Germinal center (tissue), 1 donor: ENCODE results near the gene MRPS23.
A peak's percentile ranks its signal among the peaks of the same experiment; 100 is the strongest.

Experiments used
- DNase-seq: peaks from one replicate; pipeline ENCODE4 v3.0.0; 2012; ENCODE audit warnings: mixed read lengths, low spot score

Gene MRPS23

DNA sequence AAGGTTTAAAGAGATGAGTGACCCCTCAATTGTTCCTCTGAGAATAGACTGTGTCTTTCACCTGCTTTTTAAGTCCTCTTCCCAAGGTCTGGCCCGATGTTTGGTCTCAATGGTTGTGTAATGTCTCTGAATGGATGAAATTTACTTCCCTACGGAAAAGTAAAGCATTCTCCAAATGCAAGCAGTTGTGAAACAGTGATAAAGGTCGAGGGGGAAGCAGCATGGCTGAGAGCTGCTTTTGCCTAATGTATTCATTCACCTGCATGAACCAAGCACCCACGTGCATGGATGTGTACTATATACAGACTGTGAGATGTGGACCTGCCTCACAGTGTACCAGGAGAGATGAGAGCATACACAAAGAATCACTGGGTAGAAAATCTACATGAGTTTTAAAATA lies 11.4 kb downstream of the MRPS23 start:
- no peak for DNase-seq

DNA sequence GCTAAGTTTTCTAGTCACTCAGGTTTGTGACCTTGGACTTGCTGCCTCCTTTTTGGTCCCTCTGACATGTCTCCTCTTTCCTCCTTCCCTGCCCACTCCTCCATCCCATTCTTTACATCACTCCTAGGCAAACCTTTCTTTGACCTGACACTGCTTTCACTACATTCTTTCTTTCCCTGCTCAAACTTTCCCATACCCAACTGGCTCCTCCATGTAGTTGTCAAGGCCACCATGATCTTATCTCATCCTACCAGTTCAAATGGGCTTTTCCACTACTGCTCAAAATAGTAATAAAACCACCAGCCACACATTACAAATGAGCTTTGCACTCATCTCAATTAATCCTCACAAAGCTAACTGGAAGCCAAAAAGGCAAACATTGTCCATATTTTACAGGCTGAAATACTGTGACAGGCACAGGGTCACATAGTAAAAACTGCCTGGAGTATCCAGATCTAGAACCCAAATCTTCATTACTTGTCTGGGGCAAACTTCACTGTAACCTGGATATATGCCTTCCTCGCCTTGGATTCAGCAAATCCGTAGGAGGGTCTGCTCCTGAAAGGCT lies 14.4 kb downstream of the MRPS23 start:
- no peak for DNase-seq

DNA sequence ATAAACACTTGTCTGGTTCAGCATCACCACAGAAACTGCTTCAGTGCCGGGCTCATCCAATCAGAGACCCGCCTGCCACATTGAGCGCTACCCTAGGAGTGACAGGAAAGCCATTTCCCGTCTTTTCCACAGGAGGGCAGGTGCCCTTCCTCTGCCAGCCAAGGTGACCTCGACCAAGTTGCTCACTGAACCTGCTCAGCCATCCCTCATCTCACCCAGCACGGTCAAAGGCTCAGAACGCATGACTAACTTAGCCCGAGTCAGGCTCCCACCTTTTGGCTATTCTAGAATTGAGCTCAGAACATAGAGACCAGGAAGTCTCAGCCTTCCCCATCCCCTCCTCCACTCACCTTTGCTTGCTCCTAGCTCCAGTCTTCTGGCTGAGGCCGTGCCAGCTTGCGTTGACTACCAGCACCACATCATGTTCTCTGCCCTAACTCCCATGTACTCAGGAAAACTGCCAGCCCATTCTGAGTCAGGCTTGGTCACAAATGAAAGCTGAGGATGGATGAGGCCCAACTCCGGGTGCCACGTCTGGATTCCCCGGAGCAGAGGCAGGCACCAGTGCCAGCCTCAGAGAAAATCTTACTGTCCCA lies 15.6 kb downstream of the MRPS23 start:
- no peak for DNase-seq

DNA sequence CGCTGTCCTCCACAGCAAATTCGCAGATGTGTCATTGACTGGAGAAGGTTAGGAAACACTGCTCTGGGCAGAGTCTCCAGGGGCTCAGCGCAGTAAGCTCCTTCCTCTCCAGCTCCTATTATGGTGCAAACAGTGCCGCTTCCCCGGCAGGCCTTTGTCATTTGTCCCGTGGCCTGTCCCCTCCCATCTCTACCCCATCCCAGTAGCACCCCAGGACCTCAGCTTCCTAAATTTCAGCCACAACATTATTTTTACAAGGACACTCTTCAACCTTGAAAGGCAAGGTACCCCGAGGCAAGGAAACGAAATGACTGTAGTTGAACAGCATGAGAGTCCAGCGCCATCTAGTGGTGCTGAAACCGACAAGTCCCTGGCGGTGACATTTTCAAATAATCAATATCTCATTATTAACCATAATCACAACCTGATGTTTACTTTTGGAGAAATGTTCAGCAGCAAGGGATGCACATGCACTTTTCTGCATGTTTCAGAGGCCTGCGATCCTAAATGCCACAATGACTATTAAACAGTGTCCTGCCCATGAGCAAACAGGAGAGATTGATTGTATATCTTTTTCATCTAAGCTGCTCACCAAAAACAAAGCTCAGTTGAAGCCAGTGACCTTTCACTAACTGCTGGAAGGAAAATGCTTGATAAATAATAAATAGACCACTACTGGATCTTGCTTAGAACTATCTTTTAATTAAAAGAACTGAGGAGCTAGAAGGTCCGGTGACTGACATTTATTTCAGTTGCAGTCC lies 16.5 kb downstream of the MRPS23 start:
- DNase-seq: peak; percentile 51

DNA sequence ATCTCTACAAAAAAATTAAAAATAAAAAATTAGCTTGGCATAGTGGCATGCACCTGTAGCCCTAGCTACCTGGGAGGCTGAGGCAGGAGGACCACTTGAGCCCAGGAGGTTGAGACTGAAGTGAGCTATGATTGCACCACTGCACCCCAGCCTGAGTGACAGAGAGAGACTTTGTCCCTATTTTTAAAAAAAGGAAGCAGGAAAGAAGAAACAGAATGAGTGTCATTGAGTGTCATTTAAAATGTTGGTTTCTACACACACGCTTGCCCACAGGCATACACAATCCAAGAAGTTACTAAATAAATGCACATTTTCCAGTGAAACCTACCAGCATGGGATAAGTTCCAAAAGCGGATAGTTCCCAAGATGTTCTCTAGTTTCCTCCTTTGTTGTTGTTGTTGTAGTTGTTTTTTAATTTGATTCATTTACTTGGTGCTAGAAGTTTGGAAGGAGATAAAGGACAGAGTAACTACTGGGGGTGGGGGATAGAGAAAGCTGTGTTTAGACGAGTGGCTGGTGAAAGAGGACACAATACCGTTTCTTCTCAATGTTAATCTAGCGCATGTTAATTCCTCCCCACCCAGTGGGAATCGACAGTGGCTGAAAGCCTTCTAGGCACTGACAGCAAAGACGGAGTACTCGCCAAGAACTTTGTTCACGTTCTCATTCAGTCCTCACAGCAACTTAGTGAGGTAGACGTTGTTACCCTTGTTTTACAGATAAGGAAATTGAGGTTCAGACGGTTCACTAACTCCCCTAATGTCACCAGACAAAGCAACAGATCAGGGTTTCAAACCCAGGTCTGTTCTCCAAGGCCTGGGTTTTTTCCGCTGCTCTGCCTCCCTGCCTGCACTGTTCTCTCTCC lies 17.3 kb downstream of the MRPS23 start:
- DNase-seq: no peak

DNA sequence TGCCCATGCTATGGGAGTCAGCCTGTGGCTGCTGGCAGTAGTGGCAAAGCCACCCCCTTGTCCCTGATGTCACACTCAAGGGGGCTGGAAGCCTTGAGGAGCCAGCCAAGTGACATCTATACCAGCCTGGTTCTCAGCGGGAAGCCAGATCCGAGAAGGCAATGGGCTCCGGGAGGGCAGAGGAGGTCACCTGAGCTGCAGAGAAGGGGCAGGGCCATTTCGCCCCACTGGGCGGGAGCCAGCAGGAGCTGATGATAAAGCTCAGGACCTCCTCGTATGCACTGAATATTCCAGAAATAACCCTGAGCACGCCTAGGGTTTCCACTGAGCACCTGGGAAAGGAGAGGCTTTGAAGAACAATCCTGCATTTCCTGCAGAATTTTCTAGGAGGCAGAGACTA lies 19.0 kb downstream of the MRPS23 start:
- DNase-seq: no peak

DNA sequence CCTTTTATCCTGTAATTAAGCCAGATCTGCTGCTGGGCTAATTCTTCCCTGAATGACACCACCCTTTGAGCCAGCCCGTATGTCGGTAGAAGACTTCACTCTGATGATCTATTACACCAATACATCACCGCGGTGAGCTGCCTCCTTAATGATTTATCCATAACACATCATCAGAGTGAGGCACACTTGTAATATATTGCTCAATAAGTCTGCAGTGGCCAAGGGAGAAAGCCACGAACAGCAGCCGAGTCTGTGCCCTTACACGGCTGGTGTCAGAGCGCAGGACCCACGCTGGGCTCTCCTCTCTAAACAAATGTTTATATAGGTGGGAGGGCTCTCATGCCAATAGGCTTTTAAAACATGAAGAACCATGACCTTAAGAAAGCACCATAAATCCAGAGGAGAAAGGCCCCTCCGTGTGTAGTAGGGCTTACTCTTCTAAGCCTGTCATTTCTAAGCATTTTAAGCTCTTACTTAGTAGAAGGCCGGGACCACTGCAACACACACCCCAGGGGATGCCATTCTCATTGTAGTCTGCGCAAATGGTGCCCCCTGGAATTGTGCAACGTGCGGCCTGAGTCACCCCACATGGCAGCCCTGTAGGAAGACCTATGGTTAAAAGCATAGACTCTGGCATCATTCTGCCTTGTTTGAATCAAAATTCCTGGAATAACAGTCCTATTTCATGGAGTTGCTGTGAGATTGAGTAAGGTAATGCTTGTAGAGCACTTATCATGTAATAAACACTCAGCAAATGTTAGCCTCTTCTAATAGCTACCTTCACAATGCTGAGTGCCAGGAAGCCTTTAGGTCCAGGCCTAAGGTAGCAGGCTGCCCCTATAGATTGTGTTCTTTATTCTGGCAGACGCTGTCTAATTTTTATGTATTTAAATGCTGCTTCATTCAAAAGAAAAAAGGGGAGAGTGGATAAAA lies 26.1 kb downstream of the MRPS23 start:
- DNase-seq: no peak

DNA sequence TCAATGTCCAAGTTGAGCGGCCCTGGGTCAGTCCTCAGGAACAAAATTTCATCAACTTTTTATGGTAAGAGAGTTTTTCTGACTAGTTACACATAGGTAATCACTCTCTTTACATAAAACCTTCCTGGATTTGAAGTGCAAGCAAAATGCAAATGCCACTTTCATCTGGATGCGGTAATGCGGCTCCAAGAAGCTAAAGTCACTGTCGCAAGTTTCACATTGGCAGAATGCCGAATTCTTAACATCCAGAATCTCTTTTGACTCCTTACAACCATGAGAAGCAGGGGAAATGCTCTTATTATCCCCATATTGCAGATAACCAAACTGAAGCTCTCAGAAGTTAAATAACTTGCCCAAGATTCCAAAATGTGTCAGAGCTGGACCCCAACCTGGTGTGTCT lies 30.0 kb downstream of the MRPS23 start:
- no peak for DNase-seq

DNA sequence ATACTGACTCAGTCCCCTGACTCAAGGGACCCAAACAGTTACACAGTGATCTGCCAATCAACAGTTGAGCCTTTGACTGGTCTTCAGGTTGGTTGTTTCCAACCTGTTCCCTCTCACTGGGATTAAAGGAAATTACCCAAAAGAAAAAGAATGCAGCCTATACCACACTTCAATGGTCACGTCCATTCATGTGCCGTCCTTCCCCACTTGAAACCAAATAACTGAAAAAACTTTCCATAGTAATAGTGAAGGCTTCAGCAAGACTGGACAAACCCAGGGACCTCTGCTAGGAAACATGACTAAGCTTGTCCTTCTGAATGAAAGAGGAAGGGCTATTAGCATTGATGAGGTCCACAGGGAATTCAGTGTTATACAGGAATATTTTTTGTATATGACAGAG lies 30.6 kb downstream of the MRPS23 start:
- no peak for DNase-seq

DNA sequence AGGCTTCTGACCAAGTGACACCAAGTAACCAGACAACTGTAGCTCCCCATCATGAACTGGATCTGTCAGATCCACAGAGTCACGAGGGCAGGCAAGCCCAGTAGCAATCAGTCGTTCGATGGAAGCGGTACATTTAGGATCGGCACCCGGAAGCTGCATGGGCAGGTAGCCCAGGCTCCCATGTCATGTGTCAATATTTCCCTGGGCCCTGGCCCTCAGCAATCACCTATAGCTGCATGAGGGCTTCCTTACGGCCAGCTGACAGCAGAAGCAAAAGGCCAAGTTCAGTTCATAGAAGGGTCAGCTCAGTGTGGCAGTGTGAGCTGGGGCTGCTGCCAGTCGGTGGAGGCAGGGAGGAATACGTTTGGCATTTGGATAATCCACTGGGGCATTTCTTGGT lies 31.8 kb downstream of the MRPS23 start:
- DNase-seq: no peak

DNA sequence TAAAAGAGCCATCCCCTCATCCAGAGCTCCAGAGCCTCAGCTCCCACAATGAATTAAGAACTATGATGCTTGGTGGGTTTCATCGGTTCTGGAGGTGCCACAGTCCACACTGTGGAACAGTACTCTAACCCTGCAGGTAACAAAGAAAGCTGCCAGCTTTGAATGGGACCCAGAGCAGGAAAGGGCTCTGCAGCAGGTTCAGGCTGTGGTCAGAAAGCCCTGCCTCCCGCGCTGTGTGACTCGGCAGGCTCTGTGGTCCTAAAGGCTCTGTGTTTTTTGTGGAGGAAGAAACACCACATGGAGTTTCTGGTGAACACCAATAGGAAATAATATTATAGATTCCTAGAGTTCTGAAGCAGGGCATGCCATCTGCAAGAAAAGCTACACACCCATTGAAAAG lies 32.5 kb downstream of the MRPS23 start:
- no peak for DNase-seq

DNA sequence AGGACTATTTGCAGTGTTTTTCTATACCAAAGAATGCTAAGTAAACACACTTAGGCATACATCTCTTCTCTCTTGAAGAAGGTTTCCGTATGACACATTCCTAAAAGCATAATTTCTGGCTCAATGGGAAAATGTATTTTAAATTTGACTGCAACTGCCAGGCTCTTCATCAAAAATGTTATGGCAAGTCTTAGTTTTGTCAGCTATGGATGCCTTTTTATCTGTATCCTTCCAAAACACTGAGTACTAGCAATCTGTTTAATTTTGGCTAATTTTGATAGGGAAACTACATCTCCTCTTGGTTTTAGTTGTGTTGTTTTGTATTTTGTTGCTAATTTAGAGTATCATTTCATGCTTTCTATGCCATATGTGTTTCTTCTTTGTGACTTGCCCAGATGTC lies 35.4 kb downstream of the MRPS23 start:
- no peak for DNase-seq

DNA sequence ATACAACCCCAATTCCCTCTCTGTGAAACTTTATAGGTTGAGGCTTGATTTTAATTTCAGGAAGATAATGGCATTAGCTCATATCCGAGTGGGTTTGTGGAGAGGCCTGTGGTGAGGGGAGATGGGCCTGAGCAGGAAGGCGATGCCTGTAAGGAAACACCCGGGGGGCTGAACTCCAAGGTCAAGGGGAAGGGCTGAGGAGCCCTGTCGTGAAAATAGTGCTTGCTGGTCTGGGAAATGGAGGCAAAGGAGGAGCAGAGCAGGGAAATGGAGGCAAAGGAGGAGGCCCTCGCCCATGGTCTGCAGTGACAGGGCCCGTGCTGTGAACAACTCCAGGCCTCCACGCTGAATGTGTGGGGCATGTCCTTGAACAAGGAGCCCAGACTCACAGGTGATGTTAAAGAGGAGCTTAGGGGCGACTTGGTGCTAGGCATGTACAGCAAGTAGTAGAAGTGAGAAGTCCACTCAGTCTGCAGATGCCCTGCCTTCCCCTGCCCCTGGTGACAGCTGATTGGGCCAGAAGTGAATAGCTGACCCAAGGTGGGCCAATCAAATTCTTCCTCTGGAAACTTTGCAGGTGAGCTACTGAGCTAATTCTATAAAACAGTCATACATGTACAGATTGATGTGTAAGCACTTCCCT lies 38.1 kb downstream of the MRPS23 start:
- DNase-seq: peak; percentile 17

DNA sequence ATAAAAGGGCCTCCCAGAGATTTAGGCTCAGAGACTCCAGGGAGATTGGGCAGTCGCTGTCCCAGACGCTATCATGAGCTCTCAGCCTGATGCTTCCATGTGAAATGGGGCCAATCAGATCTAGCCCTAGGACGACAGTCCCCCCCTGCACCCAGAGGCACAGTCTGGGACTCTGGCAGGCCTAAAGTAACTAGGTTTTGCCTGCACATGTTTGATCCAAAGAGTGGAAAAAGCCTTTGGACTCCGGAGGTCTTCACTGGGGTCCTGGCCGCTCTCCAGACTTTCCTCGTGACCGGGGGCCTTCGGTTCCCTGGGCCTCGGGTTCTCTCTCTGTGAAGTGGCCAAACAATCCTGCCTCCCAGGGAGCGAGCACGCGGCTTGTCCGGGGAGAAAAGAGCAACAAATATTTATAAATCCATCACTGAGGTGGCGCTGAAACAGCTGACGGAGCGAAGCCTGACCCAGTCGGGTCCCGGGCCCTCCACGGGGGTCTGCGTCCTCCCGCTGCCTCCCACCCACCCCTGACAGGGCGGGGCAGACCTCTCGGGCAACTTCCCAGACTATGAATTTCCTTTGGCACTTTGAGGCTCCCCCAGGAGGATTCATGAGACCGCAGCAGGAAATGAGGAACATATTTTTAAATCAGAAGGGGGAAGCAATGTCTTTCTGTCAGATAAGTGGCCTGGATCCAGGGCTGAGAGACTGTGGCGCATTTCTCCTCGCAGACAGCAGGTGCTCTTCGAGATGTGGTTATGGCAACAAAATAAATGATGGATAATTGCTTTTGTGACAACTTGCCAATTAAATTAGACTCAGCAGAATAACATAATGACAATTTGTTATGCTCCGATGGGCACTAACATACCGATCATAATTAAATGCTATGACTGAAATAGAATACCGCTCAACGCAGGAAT lies 38.9 kb downstream of the MRPS23 start:
- DNase-seq: peak; percentile 22

DNA sequence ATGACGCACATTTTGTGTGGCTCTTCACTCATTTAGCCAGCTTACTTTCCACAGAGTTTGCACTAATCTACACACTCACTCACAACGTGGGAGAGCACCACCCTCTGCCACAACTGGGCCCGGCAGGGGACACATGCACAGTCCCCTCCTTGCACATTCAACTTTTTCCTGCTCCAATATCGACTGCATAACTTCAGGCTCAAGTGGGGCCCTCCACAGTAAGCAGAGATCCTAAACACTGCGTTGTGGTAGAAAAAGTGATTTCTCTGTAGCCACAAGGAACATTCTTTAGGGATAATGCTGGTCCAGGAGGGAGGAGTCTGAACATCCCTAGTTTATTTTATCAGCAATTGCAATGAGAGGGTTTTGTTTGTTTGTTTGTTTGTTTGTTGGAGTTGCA lies 40.0 kb downstream of the MRPS23 start:
- no peak for DNase-seq

DNA sequence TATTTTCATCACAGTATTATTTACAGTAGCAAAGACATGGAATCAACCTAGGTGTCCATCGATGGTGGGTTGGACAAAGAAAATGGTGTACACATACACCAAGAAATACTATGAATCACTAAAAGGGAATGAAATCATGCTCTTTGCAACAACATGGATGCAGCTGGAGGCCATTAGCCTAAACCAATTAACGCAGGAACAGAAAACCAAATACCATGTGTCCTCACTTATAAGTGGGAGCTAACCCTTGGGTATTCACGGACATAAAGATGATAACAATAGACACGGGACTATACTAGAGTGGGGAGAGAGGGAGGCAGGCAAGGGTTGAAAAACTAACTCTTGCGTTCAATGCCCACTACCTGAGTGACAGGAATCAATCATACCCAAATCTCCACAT lies 41.0 kb downstream of the MRPS23 start:
- no peak for DNase-seq

DNA sequence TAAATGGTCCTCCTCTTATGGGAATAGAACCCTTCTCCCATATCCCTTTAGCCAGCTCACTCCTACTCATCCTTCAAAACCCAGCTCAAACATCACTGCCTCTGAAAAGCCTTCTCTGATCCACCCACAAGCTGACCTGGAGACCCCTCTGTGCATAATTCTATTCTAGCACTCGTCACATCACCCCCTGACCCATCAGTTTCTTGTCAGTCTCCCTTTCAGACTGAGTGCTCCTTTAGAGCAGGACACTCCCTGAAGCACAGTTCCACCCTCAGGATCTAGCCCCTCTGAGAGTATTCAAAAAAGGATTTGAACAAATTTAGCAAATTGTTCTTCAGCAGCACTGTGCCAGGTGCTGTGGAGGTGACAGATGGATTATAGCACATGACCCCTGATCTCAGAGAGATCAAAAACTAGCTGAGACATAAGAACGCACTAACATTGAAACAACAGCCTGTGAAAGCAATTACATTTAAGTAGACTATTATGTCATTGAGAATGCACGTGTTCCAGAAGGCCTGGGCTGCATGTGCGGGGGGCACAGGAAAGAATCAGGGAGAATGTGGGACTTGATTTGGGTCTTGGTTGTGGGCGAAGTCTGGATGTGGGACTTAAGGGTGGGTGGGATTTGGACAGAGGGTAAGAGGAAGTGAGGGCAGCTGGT lies 43.5 kb downstream of the MRPS23 start:
- no peak for DNase-seq

DNA sequence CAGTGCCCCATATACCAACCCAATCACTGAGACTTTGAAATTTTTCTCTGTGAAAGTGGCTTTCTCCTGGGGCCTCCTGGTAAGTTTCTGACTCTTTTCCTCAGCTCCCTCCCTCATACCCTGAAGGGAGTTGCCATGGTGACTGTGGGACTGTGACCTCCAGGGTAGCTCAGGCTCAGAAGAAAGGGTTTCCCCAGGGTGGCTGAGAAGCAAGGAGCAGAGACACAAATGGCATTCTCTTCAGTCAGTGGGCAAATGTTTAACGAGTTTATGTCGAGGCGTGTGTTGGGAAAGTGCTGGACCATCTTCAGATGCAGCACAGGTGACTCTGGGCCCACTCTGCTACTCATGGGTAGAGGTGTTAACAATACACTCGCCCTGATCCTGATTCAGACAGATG lies 46.8 kb downstream of the MRPS23 start:
- DNase-seq: no peak

DNA sequence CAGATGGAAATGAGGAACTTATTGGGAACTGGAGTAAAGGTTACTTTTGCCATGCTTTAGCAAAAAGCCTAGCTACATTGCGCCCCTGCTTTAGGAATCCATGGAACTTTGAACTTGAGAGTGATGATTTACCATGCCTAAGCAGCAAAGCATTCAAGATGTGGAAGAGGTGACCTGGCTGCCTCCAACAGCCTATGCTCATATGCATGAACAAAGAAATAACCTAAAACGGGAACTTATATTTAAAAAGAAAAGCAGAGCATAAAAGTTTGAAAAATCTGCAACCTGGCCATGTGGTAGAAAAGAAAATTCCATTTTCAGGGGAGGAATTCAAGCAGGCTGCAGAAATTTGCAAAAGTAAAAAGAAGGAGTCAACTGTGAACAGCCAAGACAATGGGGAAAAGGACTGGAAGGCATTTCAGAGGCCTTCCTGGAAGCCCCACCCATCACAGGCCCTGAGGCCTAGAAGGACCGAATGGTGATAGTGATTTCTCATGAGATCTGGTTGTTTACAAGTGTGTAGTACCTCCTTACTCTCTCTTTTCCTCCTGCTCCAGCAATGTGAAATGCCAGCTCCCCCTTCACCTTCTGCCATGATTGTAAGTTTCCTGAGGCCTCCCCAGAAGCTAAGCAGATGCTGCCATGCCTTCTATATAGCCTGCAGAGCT lies 48.7 kb downstream of the MRPS23 start:
- no peak for DNase-seq
